HG03558 (cell line): ENCODE measurements around the gene LRRN2.

ENCODE experiments used
- ATAC-seq: cut with Tn5 transposase; IDR thresholded peaks from one replicate; pipeline ENCODE4 v1.9.1; 2021; ENCODE audit warnings: moderate number of reproducible peaks; ENCODE audit not compliant: unreplicated experiment; ENCODE audit errors: extremely low read depth

Gene LRRN2

DNA sequence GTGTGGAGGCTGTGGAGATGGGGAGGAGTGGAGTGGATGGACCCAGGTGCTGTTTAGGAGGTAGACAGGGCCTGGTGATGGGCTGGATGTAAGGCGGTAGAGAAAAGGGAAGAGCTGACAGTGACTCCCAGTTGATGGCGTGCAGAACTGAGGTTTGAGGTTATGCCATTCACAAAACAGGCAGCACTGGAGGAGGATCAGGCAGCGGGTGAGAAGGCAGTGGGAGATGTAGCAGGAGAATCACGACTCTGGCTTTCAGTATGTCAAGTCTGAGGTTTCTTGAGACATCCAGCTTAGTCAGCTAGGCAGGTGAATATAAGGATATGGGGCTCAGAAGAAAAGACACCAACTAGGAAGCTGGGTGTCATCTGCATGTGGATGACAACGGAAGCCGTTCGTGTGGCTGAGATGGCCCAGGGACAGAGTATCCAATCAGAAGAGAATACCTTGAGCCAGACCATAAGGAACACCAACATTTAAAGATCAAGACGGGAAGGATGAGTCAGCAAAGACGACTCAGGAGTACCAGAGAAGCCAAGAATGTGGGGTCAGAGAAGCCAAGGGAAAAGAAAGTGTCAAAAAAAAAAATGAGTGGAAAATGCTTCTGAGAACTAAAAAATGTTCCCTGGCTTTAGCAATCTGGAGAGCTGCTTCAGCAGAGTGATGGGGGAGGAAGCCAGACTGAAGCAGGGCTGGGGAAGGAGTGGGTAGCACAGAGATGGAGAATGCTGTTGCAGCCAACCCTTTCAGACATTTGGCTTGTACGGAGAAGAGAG is 15.2 kb downstream of the LRRN2 start:
- ATAC-seq, result no peak

DNA sequence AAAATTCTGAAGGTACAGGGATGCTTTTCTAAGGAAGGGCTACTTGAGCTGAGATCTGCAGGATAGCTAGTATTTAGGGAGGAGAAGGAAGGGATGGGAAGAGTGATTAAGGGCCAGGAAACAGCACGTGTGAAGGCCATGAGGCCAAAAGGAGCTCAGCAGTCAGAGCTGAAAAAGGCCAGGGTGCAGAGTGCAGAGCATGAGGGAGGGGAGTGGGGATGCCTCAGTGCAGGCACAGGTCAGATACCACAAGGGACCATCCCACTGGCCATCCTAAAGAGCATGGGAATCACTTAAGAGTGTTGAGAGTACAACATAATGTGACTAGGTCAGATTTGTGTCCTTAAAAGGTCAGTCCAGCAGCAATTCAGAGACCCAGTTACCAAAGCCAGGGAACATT is 16.0 kb downstream of the LRRN2 start:
- no peak for ATAC-seq

DNA sequence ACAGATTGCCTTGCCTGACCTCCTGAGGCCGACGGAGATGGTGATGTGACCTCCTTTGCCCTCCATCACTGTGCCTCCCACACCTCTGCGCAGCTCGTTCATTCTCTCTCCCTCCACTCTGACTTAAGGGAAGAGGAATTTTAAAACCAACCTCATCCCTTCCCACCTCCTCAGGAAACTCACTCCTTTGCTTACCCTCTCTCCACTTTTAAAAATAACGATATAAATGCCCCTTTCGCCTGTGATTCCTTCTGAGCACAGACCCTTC is 21.2 kb downstream of the LRRN2 start:
- ATAC-seq, result no peak

DNA sequence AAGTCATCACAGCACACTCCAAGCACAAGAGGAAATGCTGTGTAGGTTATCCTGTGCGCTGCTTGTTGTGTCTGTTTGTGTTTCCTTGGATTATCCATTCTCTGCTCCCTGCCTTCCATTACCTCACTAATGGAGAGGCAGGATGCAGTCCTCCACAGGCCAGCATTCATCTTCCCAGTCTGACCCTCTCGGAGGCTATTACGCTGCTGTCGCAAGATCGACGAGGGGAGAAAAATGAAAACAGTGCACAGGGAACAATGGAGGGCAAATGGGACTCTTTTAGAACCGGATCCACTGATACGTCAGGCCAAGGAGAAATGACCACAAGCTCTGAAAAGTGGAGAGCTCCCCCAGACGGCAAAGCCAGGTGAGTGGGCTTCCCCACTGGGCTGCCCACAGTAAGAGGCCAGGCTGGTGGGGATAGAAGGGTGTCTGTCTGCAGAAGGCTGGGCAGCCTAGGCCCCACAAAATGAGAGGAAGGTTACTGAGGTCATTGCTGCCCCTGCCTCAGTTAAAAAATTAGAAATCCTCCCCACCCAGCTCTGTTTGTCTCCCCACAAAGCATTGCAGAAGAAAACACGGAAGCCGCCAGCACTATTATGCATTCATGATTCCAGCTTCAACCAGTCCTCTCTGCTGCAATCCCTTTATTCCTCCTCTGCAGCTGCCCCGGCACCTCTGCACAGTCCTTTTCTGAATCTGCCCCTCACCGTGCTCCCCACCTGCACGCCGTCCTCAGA is 21.7 kb downstream of the LRRN2 start:
- no peak for ATAC-seq

DNA sequence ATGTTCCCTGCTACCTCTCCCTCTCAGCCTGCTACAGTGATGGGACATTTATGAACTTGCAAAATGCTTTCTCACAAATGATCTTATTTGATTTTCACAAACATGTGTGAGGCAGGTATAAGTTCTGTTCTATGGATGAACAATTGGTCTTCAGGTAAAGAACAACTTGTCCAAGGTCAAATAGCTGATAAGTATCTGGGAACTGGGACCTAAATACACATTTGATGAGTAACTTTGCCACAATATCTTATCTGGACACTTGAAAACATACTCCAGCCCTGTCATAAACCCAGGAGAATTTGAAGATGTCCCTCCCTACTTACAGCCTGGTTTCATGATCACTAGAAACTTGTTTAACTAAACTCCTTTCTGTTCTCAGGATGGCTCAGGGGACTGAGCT is 23.0 kb downstream of the LRRN2 start:
- no peak for ATAC-seq

DNA sequence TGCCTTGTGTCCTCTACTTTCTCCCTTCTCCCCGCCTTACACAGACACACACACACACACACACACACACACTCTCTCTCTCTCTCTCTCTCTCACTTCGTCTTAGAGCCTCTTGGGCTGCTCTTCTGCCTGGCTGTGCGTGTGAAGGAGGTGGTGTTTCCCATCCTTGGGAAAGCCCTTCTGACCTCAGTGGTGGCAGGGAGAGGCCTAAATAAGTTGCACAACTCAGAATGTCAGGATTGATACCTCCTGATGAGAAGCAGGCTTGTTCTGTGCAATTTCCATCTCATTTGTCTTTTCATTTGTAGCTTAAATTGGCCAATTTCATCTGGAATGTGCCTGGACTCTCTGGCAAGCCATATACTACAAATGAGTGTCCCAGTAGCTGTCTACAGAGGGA is 25.0 kb downstream of the LRRN2 start:
- ATAC-seq, result no peak

DNA sequence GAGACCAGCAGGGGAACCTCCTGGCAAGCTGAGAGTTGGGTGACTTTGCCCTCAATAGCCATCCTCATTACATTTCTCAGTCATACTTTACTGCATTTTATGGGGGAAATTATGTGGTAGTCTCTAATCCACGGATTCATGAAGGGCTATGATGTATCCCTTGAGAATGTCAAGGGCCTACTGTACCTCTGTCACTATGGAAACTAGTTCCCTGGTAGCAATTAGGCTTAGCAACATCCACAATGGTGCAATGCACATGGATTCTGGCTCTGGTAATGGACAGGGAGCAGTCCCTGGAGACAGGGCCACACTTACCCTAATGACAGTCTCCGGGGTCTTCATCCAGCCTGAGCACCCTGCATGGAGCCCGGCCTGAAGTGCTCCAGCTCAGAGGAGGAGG is 26.5 kb downstream of the LRRN2 start:
- ATAC-seq, result no peak

DNA sequence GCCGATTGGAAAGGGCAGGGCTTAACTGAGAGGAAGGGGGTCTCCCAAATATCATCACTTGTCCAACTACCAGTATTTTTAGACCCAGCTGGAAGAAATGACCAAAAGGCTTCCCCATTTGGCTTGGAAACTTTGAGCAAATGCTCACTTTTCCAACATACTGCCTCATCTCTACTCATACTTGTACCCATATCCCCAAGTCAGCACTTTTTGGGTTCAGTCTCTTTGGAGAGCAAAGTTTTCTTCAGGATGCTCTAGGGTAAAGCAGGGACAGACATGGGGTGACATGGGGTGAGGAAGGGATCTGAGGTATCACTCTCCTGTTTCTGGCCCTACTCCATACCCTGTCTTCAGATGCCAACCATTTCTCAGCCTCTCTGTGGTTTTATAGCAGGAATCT is 27.2 kb downstream of the LRRN2 start:
- no peak for ATAC-seq

DNA sequence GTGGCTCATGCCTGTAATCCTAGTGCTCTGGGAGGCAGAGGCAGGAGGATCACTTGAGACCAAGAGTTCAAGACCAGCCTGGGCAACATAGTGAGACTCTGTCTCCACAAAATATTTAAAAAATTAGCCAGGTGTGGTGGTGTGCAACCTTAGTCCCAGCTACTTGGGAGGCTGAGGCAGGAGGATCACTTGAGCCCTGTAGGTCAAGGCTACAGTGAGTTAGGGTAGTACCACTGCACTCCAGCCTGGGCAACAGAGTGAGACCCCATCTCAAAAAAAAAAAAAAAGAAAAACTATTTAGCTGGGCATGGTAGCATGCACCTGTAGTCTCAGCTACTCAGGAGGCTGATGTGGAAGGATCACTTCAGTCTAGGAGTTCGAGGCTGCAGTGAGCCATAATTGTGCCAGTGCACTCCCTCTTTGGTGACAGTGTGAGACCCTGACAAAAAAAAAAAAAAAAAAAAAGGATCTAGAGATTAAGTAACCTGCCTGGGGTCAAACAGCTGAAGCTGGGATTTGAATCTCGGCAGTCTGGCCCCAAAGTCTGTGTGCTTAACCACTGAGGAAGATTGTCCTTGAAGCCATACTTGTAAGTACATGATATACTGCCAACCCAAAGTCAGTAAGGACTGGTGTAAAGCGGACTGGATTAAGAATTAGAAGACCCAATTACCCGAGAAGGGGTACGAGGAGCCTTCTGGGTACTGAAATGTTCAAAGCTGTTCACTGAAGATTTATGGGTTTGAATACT is 31.8 kb downstream of the LRRN2 start:
- ATAC-seq, result no peak

DNA sequence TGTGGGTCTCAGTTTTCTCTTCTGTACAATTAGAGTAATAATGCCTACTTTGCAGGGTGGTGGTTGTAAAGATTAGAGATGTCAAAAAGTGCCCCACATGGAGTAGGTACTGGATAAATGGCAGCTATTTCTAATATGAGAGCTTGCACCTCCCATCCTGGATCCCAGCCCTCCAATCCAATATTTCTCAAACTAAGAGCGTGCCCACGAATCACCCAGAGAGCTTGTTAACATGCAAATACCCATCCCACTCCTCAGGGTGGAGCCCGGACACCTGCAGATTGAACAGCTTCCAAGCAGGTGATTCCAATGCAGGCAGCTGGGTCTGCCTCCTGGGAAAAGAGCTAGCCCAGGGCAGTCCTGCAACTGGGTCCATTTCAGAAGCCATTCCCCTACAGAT is 33.0 kb downstream of the LRRN2 start:
- ATAC-seq, result no peak

DNA sequence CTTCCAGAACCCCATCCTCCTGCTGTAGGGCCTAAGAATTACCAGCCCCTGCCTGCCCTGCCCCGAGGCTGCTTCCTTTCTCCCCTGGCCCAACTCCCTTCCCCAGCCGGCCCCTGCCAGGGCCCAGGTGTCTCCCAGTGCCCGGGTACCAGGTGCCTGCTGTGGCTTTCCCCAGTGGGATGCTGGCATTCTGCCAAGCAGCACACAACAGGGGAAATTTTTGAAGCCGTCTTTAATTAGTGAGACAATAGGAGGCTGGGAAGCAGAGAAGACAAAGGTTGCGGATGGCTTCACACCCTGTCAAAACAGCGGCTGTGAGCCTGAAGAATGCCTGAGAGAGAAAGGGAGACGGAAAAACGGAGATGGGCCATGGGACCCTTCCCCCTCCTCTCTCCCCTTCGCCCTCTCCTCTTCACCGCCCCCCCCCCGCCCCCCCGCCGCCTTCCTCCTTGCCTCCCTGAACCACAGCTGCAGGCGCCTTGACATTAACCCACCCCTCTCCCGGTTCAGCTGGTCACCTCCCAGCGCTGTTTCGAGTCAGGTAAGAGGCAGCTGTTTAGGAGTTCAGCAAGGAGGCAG is 33.6 kb downstream of the LRRN2 start:
- no peak for ATAC-seq

DNA sequence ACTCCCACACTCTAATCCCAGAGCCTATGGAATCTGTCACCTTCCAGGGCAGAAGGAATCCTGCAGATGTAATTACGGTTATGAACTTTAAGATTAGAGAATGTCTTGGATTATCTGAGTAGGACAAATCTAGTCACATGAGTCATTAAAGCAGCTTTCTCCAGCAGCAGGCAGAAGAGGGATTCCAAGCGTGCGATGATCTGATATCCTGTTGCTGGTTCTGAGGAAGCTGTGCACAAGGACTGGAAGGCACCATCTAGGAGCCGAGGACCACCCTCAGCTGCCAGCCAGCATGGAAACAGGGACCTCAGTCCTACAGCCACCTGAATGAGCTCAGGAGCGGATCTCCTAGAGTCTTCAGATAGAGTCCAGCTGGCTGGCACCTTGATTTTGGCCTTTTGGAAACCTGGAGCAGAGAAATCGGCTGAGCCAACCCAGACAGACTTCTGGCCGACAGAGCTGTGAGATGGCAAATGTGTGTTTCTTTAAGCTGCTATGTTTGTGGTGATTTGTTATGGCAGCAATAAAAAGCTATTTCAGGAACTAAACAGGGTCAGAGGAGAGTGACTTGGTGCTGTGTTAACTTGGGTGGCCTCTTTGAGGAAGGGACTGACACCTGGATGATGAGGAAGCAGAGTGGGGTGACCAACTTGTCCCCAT is 34.5 kb downstream of the LRRN2 start:
- no peak for ATAC-seq

DNA sequence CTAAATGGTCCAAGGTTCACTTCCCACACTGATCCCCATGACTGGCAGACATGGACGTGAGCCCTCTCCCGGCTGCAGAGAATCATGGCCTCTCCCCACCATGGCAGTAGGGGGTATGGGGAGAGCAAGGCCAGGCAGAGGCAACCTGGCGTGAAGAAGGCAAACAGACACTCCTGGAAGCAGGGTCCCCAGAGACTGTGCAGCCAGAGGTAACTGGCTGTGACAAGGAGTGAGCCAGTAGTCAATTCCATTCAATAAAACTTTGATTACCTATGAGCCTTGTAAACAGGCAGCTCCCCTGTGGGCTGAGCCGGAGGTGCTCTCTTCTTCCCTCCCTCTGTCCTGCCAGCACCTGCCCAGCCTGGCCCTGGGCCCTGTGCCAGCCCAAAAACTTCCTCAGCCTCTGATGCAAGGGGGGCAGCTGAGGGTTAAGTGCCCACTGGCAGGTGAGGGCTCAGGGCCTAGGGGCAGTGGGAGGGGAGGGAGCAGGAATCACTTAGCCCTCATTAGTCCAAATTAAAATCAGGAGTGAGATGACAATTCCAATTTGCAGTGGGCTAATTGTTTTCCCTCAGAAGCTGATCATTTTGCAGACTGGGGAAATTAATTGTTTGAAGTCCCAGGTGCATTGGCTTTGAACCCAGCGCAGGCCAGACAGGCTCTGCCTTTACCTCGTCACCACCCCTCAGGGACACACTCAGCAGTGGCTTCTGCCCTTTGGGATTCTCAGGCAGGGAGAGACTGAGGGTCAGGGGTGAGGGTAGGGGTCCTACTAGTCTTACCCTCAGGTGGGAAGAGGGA is 35.6 kb downstream of the LRRN2 start:
- no peak for ATAC-seq

DNA sequence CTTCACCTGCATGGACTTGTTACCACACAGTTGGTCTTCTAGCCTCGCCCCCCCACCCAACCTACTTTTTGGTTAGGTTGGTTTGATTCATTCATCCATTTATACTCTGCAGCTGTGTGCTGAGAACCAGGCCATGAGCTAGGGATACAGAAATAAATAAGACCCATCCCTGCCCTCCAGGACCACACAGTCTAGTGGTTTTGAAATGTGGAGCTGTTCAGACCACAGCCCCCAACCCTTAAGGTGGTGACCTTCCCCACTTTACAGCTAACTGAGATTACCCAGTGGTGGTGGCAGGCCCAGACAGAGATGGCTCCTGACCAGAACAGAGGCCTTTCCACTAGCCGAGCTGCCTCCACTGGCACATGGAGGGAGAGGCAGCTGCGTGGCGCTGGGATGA is 37.0 kb downstream of the LRRN2 start:
- no peak for ATAC-seq

DNA sequence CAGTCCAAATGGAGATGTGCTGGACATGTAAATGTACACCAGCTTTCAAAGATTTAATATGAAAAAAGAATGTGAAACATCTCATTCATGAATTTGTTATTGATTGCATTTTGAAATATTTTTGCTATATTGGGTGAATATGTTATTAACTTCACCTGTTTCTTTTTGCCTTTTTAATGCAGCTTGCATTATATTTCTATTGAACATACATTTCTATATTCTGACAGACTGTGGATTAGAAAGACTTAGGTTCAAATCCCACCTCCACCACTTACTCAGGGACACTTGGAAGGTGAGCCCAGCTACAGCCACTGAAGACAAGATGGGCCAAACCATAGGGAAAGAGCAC is 37.8 kb downstream of the LRRN2 start:
- ATAC-seq, result no peak

DNA sequence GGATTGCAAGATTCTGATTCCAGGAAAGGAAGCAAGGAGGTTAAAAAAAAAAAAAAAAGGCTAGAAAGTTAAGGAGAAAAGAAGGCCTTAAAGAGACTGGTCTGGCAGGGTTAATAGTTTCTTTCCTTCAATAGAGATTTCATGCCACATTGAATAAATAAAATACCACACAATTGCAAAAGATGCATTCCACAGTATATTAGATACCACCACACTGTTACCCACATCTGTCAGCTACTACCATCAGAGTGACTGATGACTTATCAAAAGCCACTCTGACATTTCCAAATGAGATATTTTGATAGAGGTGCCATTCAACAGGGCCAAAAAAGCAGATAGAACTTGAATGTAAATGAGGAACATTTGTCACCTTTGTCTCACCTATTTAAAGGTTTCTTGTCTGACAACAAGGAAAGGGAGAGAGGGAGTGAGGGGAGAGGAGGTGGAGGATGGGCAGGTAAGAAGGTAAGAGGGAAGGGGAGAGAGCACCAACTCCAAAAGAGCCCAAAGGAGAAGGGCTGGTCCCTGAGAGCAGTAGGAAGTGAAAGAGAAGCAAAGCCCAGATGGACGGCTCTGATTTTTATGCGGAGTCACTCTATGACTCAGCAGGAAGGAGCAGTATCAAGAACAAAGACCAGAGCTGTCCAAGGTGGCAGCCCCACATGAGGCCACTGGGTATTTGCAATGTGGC is 38.3 kb downstream of the LRRN2 start:
- no peak for ATAC-seq

DNA sequence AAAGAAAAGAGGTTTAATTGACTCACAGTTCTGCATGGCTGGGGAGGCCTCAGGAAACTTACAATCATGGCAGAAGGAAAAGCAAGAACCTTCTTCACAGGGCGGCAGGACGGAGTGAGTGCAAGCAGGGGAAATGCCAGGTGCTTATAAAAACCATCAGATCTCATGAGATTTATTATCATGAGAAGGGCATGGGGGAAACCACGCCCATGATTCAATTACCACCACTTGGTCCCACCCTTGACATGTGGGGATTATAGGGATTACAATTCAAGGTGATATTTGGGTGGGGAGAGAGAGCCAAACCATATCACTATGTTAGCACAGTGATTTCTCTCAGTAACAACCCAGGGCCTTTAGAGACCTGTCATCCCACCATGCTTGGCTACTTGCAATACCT is 39.9 kb downstream of the LRRN2 start:
- no peak for ATAC-seq

DNA sequence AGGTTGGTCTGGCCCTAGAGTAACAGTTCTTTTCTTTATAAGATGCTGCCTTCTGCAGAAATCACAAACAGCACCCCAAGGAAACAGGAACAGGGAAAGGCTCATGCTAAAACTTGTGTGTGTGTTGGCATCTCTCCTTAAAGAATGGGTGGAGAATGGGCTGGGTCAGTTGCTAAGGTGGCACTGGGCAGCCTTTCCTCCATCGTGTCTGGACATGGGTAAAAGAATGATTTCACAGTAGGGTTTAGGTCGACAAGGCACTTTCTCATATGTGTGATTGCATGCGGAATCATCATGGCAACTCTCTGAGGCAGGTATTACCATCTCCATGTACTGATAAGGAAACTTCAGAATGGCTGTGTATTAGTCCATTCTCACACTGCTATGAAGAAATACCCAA is 40.3 kb downstream of the LRRN2 start:
- no peak for ATAC-seq

DNA sequence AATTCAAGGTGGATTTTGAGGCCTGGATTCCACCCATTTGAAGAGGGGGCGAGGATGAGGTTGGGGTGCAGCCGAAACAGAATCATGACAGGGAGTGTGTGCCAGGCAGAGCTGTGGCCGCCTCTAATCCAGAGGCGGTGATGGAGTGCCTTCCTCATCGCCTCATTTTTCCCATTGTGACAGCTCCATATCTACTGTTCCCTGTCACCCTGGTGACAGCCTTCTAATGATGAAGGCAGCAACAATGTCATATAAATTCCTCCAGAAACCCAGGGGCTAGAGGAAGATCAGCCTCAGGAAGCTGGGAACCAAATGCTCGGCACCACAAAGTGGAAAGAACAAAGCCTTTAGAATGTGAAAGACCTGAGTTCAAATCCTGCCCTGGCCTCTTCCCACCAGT is 42.0 kb downstream of the LRRN2 start:
- ATAC-seq, result no peak
